SKM-1 treated with dmso at 0.1 percent for 144 hours (cell line): Measurements from ENCODE around the gene CHAF1A.

Experiments used
- DNase-seq: peaks from one replicate; lab custom pipeline; 2025; ENCODE audit not compliant: unreplicated experiment; lab: John Stamatoyannopoulos, UW

The CHAF1A gene

DNA sequence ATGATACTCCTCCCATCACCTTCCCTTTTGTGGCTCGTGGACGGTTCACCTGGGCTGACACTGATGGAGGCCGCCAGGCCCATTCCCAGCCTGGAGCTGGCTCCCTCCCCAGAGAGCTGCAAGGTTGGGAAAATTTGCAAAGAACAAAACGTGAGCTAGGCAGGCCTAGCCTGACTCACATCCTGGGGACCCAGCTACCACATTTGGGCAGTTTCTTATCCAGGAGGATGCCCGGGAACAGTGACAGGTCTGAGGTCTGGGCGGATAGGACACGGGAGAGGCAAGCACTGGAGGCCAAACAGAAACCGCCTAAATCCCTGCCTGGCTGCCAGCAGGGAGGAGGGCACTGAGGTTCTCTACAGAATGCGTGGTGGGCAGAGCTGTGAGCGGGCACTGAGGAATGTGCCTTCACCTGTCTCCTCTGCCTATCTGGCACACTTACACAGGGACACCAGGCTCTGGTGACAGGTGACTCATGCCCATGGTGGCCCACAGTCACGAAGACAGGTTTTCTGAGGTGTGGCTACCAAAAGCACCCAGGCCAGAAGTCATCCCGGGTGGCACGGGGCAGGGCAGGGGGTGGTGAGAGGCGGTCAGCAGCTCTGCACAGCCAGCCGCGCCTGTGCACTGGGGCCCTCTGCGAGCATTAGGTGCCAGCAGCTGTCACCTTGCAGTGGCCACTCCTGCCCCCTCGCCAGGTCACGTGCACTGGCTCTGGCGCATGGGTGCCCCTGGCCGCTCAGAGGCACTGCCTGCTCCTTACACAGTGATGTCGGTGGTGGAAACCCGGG, 25.3 kb upstream of the CHAF1A start:
- DNase-seq: no peak

DNA sequence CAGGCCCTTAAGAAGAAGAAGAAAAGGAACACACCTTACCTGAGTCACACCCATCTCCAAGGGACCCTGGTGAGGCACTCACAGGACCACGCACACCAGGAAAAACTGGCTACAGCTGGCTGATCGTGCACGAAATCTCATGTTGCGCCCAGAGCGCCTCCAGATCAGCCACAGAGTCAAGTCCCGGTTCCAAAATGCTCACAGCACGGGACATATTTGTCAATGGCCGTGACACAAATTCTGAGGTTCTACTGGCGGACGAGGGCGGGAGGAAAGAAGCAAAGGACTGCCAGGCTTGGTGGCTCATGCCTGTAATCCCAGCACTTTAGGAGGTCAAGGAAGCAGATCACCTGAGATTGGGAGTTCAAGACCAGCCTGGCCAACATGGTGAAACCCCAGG, 23.6 kb upstream of the CHAF1A start:
- DNase-seq: no peak

DNA sequence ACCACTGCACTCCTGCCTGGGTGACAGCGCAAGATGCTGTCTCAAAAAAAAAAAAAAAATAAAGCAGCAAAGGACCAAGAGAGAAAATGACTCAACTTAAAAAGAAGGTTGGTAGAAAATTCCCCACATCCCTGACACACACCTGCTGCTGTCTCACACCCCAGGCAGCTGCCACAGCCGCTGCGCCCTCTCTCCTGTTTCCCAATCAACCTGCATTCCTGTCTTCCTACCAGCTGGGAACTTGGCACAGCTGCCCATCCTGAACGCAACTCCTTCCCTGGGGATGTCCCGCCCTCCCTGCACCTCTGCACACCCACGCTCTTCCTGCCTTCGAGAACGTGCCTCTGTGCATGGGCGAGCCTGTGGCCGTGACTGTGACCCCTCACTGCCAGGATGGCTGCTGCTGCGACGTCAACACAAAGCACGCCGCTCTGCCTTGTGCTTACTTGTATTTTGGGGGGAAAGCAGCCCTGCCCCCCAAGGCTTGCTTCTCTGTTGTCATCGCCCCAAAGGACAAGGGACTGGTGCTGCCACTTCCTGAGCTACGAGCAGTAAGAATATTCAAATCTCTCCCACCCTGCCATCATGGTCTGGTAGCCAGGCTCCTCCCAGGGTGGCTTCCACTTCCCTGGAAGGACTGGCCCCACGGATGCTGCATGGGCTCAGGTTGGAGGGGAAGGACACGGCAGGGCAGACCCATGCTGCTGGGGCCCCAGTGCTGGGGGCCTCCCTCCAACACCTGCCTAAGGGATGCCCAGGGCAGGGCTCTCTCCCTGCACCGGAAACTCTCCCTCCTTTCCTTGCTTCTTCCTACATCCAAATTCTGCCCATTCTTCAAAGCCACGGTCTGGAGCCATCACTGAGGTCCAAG, 22.8 kb upstream of the CHAF1A start:
- DNase-seq: no peak

DNA sequence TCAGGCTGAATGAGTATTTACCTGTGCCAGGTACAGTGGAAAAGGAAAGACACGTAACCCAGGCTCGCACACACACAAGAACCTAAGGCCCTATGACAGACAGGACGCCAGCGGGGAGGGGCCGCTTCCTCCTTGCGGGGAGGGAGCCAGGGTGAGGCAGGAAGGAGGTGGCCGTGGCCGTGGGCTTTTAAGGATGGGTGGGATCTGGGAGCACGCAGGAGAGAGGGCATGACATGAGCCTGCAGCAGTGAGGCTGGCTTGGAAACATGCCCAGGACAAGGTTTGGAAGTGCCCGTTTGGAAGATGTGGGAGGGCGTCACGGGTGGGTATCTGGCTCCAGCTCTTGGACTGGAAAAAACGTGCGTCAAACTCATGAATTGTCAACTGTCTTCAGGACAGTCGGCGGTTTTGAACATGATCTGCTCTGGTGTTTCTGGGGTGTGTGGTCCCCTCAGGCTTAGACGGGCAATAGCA, 22.1 kb upstream of the CHAF1A start:
- no peak for DNase-seq

DNA sequence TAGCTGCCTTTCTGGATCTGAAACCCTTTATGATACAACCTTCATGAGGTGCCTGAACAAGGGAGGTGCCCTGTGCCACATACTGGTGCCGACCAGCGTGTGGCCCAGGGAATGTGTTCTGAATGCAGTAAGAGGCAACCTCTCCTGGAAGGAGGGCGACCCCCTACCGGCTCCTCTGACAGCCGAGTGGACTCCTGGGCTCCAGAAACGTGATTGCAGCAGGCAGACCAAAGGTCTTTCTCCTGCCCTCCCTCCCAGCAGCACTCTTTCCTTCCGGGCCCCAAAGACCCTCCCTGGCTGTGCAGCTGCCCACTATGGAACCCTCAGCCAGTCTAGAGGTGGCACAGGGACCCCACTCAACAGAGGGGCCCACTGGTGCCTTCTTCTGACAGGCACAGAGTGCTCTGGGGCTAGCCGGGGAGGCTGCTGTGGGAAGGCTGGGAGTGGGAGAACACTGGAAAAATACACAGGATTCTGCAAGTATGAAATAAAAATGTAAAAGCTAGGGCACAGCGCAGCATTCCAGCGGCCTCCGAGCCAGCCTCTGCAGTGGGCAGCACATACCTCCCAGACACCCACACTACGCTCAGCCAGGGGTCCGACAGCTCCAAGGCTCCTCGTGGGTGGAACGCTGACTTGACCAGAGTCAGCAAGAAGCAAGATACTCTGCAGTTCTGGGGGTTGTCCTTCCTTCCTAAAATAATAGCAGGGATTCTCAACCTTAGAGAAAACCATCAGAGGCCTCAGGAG, 17.0 kb upstream of the CHAF1A start:
- no peak for DNase-seq

DNA sequence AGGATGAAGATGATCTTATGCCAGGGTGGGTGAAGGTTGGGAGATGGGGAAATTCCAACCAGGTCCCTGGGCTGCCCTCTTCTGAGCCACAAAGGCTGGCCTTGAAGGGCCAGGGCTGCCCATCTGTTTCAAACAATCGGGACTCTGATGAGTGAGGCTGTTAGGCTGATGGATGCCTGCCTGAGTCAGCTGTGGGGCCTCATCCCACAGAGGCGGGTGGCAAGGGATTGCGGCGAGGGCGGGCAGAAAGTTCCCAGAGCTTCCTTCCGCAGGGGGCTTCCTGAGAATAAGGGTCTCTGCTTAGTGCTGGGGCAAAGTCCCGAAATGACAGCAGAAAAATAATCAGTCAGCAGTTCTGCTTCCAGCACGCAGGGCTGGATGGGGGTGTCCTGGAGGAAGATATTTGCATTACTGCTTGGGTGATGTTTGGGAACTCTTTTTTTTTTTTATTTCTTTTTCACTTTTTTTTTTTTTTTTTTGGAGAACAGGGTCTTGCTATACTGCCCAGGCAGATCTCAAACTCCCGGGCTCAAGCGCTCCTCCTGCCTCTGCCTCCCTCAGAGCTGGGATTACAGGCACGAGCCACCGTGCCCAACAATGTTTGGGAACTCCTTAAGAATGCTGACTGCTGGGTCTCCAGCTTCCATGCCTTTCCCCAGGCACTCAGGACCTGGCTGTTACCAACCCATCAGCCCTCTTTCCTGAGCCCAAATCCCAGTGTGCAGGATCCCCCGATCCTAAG, 16.2 kb upstream of the CHAF1A start:
- no peak for DNase-seq

DNA sequence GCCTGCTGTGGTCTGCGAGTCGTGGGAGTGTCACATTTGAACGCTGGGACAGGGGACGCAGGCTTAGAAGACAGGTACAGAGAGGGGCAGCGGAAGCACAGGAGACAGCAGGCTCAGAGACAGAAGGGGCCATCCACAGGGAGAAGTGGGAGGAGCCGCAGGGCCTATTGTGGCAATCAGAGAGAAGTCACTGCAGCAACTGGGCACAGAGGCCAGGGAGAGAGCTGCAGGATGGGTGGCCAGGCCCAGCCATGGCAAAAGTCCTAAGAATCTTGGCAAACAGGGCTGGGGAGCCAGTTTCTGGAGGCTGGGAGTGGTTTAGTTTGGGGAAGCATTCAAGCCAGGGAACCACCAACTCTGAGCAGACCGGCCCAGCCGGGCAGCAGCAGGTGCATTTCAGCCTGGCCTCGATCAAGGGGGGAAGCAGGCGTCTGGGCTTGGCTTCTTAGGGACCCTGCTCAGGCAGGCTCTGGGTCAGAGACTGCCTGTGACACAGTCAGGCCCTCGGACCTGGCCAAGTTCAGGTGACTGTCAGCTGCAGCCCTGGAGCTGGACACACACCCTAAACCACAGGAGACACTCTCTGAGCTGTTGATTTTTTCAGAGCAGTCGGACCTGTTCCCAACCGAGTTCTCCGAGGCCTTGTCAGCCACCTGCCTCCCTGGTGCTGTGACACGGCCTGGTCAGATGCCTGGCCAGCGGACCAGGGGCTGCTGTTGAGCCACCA, 13.9 kb upstream of the CHAF1A start:
- DNase-seq: no peak

DNA sequence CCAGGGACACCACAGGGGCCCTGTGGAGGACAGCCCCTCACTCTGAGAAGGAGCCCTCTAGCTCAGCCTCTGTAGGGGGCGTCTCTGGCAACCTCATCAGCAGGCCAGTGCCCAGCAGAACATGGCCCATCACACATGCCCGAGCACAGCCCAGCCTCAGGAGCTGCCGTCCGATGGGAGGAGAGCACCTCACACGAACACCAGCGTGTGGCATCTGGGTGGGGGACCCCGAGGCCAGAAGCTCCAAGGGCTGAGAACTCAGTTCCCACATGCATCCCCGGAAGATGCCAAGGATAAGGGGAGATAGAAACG, 13.4 kb upstream of the CHAF1A start:
- DNase-seq: no peak

DNA sequence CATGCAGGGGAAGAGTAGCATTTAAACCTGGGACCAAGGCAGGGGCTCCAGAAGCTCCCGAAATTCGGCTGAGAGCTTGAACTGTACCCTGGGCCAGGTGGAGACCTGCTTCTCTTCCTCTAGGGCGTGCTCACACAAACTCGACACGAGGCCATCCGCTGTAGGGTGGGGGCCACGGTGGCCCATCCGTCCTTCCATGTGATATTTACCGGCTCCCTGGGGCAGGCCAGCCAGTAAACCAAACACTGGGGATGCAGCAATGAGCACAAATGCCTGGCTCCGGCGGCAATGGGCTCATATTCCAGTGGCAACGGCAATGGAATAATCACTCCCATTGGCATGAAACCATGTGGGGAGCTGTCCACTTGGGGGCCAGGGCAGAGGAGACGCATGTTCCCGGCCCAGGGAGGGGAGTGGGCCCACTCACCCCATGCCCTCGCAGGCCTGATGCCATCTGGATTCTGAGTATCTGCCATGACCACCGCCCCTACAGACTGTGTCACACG, 12.9 kb upstream of the CHAF1A start:
- DNase-seq: no peak

DNA sequence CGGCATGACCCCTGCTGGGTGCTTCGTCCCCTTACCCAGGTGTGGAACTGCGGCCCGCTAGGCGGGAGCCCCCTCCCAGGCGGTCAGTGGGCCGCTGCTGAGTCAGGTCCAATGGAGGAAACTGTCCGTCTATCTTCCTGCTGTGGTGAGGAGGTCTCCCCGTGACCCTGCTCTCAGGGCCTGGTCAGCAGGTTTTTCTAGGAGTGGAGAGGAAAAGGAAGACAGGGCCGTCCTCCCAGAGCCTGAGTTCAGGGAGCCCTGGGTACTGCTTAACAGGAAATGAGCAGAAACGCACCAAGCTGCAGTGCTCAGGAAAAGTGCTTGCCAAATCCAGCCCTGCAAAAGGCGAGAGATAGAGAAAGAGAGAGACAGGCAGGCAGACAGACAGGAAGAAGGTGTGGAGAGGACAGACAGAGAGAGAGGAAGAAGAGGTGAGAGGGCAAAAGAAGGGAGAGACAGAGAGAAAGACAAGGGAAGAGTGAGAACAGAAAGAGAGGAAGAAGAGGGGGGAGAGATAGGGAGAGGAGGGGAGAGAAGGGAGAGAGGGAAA, 12.3 kb upstream of the CHAF1A start:
- no peak for DNase-seq

DNA sequence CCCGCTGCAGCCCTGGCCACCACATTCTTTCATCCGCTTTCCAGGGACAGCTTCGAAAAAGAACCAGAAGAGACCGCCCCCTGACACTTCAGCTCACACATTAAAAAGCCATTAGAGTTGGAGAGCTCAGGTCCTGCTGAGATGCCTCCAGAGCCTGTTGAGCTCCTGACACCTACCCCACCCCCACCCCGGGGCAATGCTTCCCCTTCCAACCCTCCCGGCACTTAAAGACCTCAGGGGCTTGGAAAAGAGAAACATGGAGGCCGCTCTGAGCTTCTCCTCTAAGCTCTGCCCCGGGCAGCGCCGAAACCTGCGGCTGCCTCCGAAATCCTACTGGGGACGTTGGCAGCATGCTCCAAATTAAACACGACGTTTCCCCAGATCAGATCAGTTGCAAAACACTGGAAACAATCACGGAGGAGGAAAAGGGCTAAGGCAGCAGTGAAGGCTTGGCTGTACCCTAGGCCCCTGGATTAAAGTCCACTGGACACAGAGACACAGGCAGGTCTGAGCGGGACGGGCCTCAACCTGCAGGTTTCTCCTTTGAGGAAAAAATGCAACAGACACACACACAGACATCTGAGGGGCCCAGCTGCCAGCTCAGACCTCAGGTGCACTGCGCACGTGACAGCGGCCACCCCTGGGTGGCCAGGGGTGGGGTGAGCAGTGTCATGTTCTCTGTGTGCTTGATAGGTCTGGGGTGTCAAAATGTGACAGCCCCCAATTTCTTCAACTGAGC, 11.7 kb upstream of the CHAF1A start:
- DNase-seq: no peak

DNA sequence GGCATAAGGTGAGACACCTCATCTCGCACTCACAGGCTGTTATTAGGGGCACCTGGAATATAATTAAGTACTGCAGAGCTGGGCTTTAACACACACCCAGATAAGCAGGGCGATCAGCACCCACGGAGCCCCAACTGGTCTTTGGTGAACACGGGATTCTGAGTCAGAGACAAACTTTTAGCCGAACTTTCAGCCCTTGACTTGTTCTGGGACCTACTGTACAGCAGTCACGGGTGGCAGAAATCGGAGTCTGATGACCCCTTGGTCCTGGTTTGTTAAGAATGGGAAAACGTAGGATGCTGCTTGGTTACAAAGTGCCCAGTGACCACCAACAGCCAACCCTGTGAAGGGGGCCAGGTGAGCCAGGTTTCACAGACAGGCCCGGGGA, 11.1 kb upstream of the CHAF1A start:
- DNase-seq: no peak

DNA sequence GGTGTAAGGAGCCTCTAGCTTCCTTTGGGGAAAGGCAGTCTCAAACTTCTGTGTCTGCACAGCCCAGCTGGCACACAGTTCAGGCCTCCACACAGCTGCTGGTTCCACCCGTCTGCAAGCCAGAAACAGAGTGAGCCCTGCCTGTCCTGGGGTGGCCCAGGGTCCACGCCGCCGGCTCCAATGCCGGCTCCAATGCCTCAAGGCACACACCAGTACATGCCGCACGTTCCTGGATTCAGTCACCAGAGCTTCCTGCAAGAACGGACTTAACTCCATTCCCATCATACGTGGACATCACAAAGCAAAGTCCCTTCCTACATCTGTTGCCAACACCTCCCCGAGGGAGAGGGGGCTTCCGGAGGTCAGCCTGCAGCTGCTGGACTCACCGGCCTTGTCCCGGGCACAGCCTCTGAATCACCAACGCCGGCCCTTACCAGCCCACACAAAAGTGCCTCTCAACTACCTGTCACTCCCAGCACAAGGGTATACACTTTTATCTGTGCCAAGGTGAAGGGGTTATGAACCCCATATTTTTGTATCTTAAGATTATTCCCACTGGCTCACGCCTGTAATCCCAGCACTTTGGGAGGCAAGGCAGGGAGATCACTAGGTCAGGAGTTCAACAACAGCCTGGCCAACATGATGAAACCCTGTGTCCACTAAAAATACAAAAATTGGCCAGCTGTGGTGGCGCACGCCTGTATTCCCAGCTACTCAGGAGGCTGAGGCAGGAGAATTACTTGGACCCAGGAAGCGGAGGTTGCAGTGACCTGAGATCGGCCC, 10.5 kb upstream of the CHAF1A start:
- DNase-seq: no peak

DNA sequence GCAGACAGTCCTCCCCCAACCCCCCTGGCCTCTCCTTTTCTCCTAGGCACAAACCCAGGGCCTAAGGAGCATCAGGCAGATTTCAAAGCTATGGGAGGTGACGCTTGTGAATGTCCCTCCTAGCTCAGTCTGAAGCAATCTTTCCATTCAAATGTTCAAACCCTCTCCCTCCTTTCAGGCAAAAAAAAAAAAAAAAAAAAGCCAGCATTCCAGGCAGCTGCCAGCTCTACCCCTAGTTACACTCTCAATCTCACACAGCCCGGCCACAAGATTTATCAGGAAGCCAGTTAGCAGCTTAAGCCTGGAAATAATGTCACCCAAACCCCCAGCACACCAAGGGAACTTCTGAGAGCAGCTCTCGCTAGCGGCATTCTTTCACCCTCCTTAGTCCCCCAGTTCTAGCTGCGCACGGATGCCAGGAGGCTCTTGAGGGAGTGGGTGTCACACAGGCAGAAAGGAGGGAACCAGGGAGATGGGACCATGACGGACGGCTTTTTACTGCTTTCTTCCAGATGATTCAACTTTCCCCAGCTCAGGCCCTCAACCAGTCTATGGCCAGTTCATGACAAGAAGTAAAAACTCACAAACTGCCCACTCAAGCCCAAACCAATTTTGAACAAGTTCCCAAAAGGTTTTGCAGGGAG, 8.4 kb upstream of the CHAF1A start:
- DNase-seq: no peak

DNA sequence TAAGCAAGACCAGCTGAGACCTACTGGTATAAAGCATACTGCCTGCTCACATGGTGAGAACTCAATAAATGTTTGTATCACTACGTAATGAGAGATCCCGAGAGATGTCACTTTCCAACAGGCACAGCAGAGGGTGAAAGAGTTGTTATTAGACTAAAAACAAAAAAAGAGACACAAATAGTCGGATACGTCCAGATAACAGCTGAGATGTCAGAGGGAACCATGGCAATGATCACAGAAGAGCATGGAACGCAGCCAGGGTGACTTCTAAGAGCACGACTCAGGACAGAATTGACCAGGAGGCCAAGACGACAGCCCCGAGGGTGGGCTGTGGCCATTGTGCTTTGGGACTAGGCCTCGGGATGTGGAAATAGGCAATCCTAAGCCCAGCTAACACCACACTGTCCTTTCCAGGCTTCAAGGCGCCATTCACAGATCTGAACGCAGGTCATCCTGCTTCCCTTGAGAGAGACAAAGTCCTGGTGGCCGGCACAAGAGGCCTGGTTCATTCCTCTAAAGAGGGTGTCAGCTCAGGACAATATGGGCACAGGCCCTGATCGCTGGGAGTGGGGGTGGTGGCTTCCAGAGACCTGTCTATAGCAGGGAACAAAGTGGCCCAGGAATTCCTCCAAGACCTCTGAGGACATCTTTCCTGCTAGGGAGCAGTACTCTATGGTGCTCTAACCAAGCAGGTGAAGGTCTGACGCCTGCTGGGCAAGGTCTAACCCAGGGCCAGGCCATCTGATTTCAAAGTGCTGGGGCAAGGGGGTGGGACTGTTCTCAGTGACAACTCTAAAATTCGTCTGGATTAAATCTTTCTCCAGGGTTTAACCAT, 5.3 kb upstream of the CHAF1A start:
- no peak for DNase-seq

DNA sequence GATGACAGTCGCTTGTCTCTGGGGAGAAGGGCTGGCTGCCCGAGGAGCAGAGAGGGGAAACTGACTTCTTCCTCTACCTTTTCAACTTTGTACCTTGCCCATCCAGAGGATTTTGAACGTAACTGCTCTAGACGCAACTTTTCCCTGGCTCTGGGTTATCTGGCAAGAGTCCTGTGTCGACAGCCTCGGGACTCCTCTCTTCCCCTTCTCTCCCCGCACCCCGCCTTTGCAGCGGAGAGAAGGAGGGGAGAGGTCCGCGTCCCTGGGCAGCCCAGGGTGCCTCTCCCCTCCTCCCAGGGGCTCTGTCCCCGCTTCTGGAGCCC, 2.7 kb upstream of the CHAF1A start:
- DNase-seq: no peak
